ENCODE measurements around the gene CCDC43.

CCDC43 gene

DNA sequence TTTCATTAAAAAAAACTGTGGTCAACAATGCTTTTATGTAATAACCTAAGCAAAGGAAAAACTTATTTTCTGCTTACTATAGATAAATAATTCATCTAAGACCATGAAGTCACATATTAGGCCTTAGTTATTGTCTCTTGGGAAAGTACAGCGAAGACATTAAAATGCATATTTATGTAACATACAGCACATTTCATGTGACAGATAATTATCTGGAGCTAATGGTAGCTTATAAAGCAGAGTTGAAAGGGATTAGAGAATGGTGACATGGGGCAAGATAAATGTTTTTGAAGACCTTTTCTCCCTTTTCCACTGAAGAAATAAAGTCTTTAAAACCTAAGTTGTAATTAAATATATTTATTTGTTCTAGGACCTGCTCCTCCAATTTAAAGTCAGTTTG lies 23.6 kb downstream of the CCDC43 start:
- Histone ChIP-seq H2BK120ac (ENCODE audit: insufficient read depth, low read length, poor library complexity) (no peak overlapping the region), H3K4ac (ENCODE audit: low read depth, low read length) (no peak overlapping the region), H3K27ac (ENCODE audit: low read depth, low read length) (no peak overlapping the region), H3K36me3 (ENCODE audit: control insufficient read depth in 1 of 2, insufficient read depth in 2 of 2, low read length in 2 of 2) (no peaks in the 10 kb centered on the region), H3K79me1 (ENCODE audit: low read length) (no peaks in the 10 kb centered on the region), H3K4me1 (ENCODE audit: control insufficient read depth in 1 of 2, insufficient read depth in 2 of 2, low read length in 2 of 2) (no peaks in the 10 kb centered on the region), H3K79me2 (ENCODE audit: control insufficient read depth, insufficient read depth, low read length, poor library complexity) (no peaks in the 10 kb centered on the region), H2BK5ac (ENCODE audit: low read depth, low read length, poor library complexity) (no peak overlapping the region), H4K8ac (ENCODE audit: low read depth, low read length) (no peak overlapping the region), H3K9me3 (ENCODE audit: insufficient read depth, low read depth, low read length) (no peaks in the 10 kb centered on the region), H2AK5ac (ENCODE audit: low read length) (no peak overlapping the region), H3K4me2 (ENCODE audit: low read length) (no peak overlapping the region), H4K91ac (ENCODE audit: low read depth, low read length) (no peak overlapping the region), H4K12ac (ENCODE audit: low read depth, low read length) (no peak overlapping the region), H3K4me3 (ENCODE audit: low read depth, low read length) (no peak overlapping the region), H3K9ac (ENCODE audit: low read length) (no peak overlapping the region), H3K27me3 (ENCODE audit: insufficient read depth, low read length) (no peaks in the 10 kb centered on the region), H2AFZ (ENCODE audit: insufficient read depth, low read length, poor library complexity) (no peak overlapping the region), H3K18ac (ENCODE audit: low read length) (no peak overlapping the region), H3K23ac (ENCODE audit: low read length) (no peak overlapping the region), H3K14ac (ENCODE audit: low read length) (no peak overlapping the region), H2BK12ac (ENCODE audit: low read length) (no peak overlapping the region)
- no CpG with 5 or more reads among the region's 1 CpG for WGBS (ENCODE audit: extremely low coverage, insufficient coverage, insufficient read length)
- DNase-seq: no peak

GRCh38 chr17:44664867-44665266 lies 24.7 kb downstream of the CCDC43 start:
- no peak overlapping the region for H4K91ac ChIP-seq (ENCODE audit: low read depth, low read length)
- H3K4ac ChIP-seq (ENCODE audit: low read depth, low read length): no peak overlapping the region
- H3K9ac ChIP-seq (ENCODE audit: low read length): no peak overlapping the region
- H3K36me3 ChIP-seq (ENCODE audit: control insufficient read depth in 1 of 2, insufficient read depth in 2 of 2, low read length in 2 of 2): no peaks in the 10 kb centered on the region
- H3K4me1 ChIP-seq (ENCODE audit: control insufficient read depth in 1 of 2, insufficient read depth in 2 of 2, low read length in 2 of 2): no peaks in the 10 kb centered on the region
- H3K79me1 ChIP-seq (ENCODE audit: low read length): no peaks in the 10 kb centered on the region
- H3K79me2 ChIP-seq (ENCODE audit: control insufficient read depth, insufficient read depth, low read length, poor library complexity): no peaks in the 10 kb centered on the region
- no peak overlapping the region for H2AFZ ChIP-seq (ENCODE audit: insufficient read depth, low read length, poor library complexity)
- H2BK120ac ChIP-seq (ENCODE audit: insufficient read depth, low read length, poor library complexity): no peak overlapping the region
- no peak for DNase-seq
- H3K4me2 ChIP-seq (ENCODE audit: low read length): no peak overlapping the region
- no peaks in the 10 kb centered on the region for H3K27me3 ChIP-seq (ENCODE audit: insufficient read depth, low read length)
- no peak overlapping the region for H4K8ac ChIP-seq (ENCODE audit: low read depth, low read length)
- no peak overlapping the region for H3K27ac ChIP-seq (ENCODE audit: low read depth, low read length)
- H3K14ac ChIP-seq (ENCODE audit: low read length): no peak overlapping the region
- H2AK5ac ChIP-seq (ENCODE audit: low read length): no peak overlapping the region
- no peak overlapping the region for H3K4me3 ChIP-seq (ENCODE audit: low read depth, low read length)
- WGBS (ENCODE audit: extremely low coverage, insufficient coverage, insufficient read length): no CpG with 5 or more reads among the region's 1 CpG
- no peaks in the 10 kb centered on the region for H3K9me3 ChIP-seq (ENCODE audit: insufficient read depth, low read depth, low read length)
- no peak overlapping the region for H3K23ac ChIP-seq (ENCODE audit: low read length)
- no peak overlapping the region for H2BK5ac ChIP-seq (ENCODE audit: low read depth, low read length, poor library complexity)
- H4K12ac ChIP-seq (ENCODE audit: low read depth, low read length): no peak overlapping the region
- H2BK12ac ChIP-seq (ENCODE audit: low read length): no peak overlapping the region
- H3K18ac ChIP-seq (ENCODE audit: low read length): no peak overlapping the region

DNA sequence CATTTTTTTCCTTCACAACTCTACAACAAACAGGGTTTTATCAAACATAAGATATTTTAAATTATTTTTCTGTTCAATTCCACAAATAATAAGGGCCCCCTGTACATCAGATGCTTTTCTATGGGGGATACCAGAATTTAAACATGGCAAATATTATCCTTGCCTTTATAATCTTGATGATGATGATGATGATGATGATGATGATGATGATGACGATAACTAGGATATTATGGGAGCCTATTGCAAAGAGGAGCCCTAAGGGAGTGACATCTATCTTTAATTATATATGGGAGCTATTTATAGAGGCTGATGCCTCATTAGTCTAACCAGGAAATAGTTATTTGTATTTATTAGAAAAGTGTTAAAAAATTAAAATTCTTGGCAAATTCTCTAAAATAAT lies 26.5 kb downstream of the CCDC43 start:
- Histone ChIP-seq H3K4me1 (ENCODE audit: control insufficient read depth in 1 of 2, insufficient read depth in 2 of 2, low read length in 2 of 2) (no peaks in the 10 kb centered on the region), H3K9me3 (ENCODE audit: insufficient read depth, low read depth, low read length) (no peaks in the 10 kb centered on the region), H3K23ac (ENCODE audit: low read length) (no peak overlapping the region), H3K27ac (ENCODE audit: low read depth, low read length) (no peak overlapping the region), H4K8ac (ENCODE audit: low read depth, low read length) (no peak overlapping the region), H4K91ac (ENCODE audit: low read depth, low read length) (no peak overlapping the region), H2BK120ac (ENCODE audit: insufficient read depth, low read length, poor library complexity) (no peak overlapping the region), H3K9ac (ENCODE audit: low read length) (no peak overlapping the region), H2AK5ac (ENCODE audit: low read length) (no peak overlapping the region), H3K27me3 (ENCODE audit: insufficient read depth, low read length) (no peaks in the 10 kb centered on the region), H3K79me1 (ENCODE audit: low read length) (no peaks in the 10 kb centered on the region), H2BK5ac (ENCODE audit: low read depth, low read length, poor library complexity) (no peak overlapping the region), H3K18ac (ENCODE audit: low read length) (no peak overlapping the region), H2BK12ac (ENCODE audit: low read length) (no peak overlapping the region), H3K4me3 (ENCODE audit: low read depth, low read length) (no peak overlapping the region), H3K14ac (ENCODE audit: low read length) (no peak overlapping the region), H2AFZ (ENCODE audit: insufficient read depth, low read length, poor library complexity) (no peak overlapping the region), H3K4me2 (ENCODE audit: low read length) (no peak overlapping the region), H3K36me3 (ENCODE audit: control insufficient read depth in 1 of 2, insufficient read depth in 2 of 2, low read length in 2 of 2) (no peaks in the 10 kb centered on the region), H4K12ac (ENCODE audit: low read depth, low read length) (no peak overlapping the region), H3K4ac (ENCODE audit: low read depth, low read length) (no peak overlapping the region), H3K79me2 (ENCODE audit: control insufficient read depth, insufficient read depth, low read length, poor library complexity) (no peaks in the 10 kb centered on the region)
- no peak for DNase-seq
- no CpG with 5 or more reads among the region's 1 CpG for WGBS (ENCODE audit: extremely low coverage, insufficient coverage, insufficient read length)

DNA sequence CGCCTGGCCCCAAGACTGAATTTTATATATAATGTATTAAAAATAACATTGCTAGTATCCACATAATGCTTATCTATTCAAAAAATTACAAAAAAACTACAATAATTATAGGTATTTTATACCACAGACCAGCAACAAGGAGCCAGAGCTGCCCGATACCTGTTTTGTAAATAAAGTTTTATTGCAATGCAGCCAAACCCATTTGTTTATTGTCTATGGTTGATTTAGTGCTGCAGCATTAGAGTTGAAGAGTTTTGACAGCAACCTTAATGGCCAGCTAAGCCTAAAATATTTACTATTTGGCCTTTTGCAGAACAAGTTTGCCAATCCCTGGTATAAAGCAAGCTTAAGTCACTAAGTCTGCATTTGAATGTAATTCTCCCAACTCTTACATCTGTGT lies 27.7 kb downstream of the CCDC43 start:
- H3K79me1 ChIP-seq (ENCODE audit: low read length): no peaks in the 10 kb centered on the region
- no peak overlapping the region for H3K4me2 ChIP-seq (ENCODE audit: low read length)
- no peak overlapping the region for H4K91ac ChIP-seq (ENCODE audit: low read depth, low read length)
- no peaks in the 10 kb centered on the region for H3K79me2 ChIP-seq (ENCODE audit: control insufficient read depth, insufficient read depth, low read length, poor library complexity)
- H3K23ac ChIP-seq (ENCODE audit: low read length): no peak overlapping the region
- H3K4me3 ChIP-seq (ENCODE audit: low read depth, low read length): no peak overlapping the region
- H2BK120ac ChIP-seq (ENCODE audit: insufficient read depth, low read length, poor library complexity): no peak overlapping the region
- no peaks in the 10 kb centered on the region for H3K36me3 ChIP-seq (ENCODE audit: control insufficient read depth in 1 of 2, insufficient read depth in 2 of 2, low read length in 2 of 2)
- H2BK5ac ChIP-seq (ENCODE audit: low read depth, low read length, poor library complexity): no peak overlapping the region
- no peak overlapping the region for H2BK12ac ChIP-seq (ENCODE audit: low read length)
- no peak overlapping the region for H3K9ac ChIP-seq (ENCODE audit: low read length)
- no peak overlapping the region for H3K14ac ChIP-seq (ENCODE audit: low read length)
- H3K27me3 ChIP-seq (ENCODE audit: insufficient read depth, low read length): peaks cover 3% of the 10 kb centered on the region
- no peak overlapping the region for H3K27ac ChIP-seq (ENCODE audit: low read depth, low read length)
- no CpG with 5 or more reads among the region's 2 CpGs for WGBS (ENCODE audit: extremely low coverage, insufficient coverage, insufficient read length)
- no peak overlapping the region for H2AK5ac ChIP-seq (ENCODE audit: low read length)
- no peak overlapping the region for H4K8ac ChIP-seq (ENCODE audit: low read depth, low read length)
- peaks cover 0 to 2% of the 10 kb centered on the region in 2 experiments for H3K4me1 ChIP-seq (ENCODE audit: control insufficient read depth in 1 of 2, insufficient read depth in 2 of 2, low read length in 2 of 2)
- no peak overlapping the region for H3K4ac ChIP-seq (ENCODE audit: low read depth, low read length)
- H4K12ac ChIP-seq (ENCODE audit: low read depth, low read length): no peak overlapping the region
- no peak overlapping the region for H2AFZ ChIP-seq (ENCODE audit: insufficient read depth, low read length, poor library complexity)
- H3K9me3 ChIP-seq (ENCODE audit: insufficient read depth, low read depth, low read length): peaks cover 4% of the 10 kb centered on the region
- no peak for DNase-seq
- H3K18ac ChIP-seq (ENCODE audit: low read length): no peak overlapping the region

Data from trophoblast cell (in vitro differentiated cells and primary cell).